HEK293 (cell line): ENCODE data around the gene CDC20.

Source experiments
- CTCF ChIA-PET: fragments of 350-600 bp; formaldehyde crosslinking; extraction: SDS; loops from one replicate; lab custom pipeline; 2021; ENCODE audit warnings: antibody characterized with exemption; lab: Yijun Ruan, JAX
- POLR2A ChIA-PET: fragments of 300-600 bp; formaldehyde crosslinking; extraction: SDS; loops from one replicate; lab custom pipeline; 2020; ENCODE audit warnings: antibody characterized with exemption, inconsistent platforms; lab: Yijun Ruan, JAX
- H3K27ac ChIP-seq: fragments of 200-500 bp; sonication (Bioruptor generic); 2 replicates; pipeline ENCODE4 v1.5.1; 2014; ENCODE audit warnings: low read depth, low read length, control low read depth, inconsistent platforms; ENCODE audit errors: extremely low read depth
- H3K36me3 ChIP-seq, 2 experiments: fragments of 200-500 bp in 1 of 2; sonication (Bioruptor generic) in 1 of 2; 1 replicate in 1 of 2; 2 replicates in 1 of 2; pipeline ENCODE4 v1.5.1; 2014 to 2017; ENCODE audit warnings: inconsistent platforms in 2 of 2, low read length in 2 of 2; ENCODE audit not compliant: control insufficient read depth in 2 of 2, insufficient read depth in 1 of 2
- H3K4me1 ChIP-seq: fragments of 200-500 bp; sonication (Bioruptor generic); 2 replicates; pipeline ENCODE4 v1.5.1; 2014; ENCODE audit warnings: mild to moderate bottlenecking, low read length, inconsistent platforms; ENCODE audit not compliant: control insufficient read depth, insufficient read depth
- H3K4me3 ChIP-seq: 2 replicates; pipeline ENCODE4 v1.5.1; 2011; ENCODE audit warnings: low read depth, mild to moderate bottlenecking, control low read depth, low read length, moderate library complexity
- H3K9me3 ChIP-seq: fragments of 200-500 bp; sonication (Bioruptor generic); 2 replicates; pipeline ENCODE4 v1.5.1; 2014; ENCODE audit warnings: low read depth, low read length, inconsistent platforms; ENCODE audit not compliant: control insufficient read depth, insufficient read depth
- GLI2 ChIP-seq: fragments of 450-650 bp; formaldehyde crosslinking; IDR thresholded peaks from 2 replicates; pipeline ENCODE4; 2017; ENCODE audit warnings: missing biosample characterization, missing genetic modification characterization, low read depth, borderline replicate concordance
- INSM2 ChIP-seq: fragments of 450-650 bp; formaldehyde crosslinking; IDR thresholded peaks from 2 replicates; pipeline ENCODE4 v1.5.1; 2016; ENCODE audit warnings: missing biosample characterization, missing genetic modification characterization
- MYNN ChIP-seq: fragments of 450-650 bp; formaldehyde crosslinking; IDR thresholded peaks from 2 replicates; pipeline ENCODE4 v1.5.1; 2016; ENCODE audit warnings: missing biosample characterization, missing genetic modification characterization, borderline replicate concordance
- PRDM1 ChIP-seq: fragments of 450-650 bp; formaldehyde crosslinking; IDR thresholded peaks from 2 replicates; pipeline ENCODE4; 2016; ENCODE audit warnings: missing biosample characterization, missing genetic modification characterization
- RBAK ChIP-seq: fragments of 450-650 bp; formaldehyde crosslinking; IDR thresholded peaks from 2 replicates; pipeline ENCODE4 v1.5.1; 2016; ENCODE audit warnings: missing biosample characterization, missing genetic modification characterization
- ZBTB11 ChIP-seq: fragments of 450-650 bp; formaldehyde crosslinking; conservative IDR thresholded peaks from 2 replicates; pipeline ENCODE4 v1.5.1; 2016; ENCODE audit warnings: low read depth, missing biosample characterization, missing genetic modification characterization
- ZBTB49 ChIP-seq: fragments of 450-650 bp; formaldehyde crosslinking; IDR thresholded peaks from 2 replicates; pipeline ENCODE4 v1.5.1; 2016; ENCODE audit warnings: missing biosample characterization, missing genetic modification characterization, low read depth
- ZNF132 ChIP-seq: fragments of 450-650 bp; formaldehyde crosslinking; IDR thresholded peaks from 2 replicates; pipeline ENCODE4 v1.5.1; 2017; ENCODE audit warnings: missing biosample characterization, missing genetic modification characterization, borderline replicate concordance
- ZNF133 ChIP-seq: fragments of 450-650 bp; formaldehyde crosslinking; IDR thresholded peaks from 2 replicates; pipeline ENCODE4 v1.5.1; 2016; ENCODE audit warnings: missing biosample characterization, missing genetic modification characterization
- ZNF514 ChIP-seq: fragments of 450-650 bp; formaldehyde crosslinking; IDR thresholded peaks from 2 replicates; pipeline ENCODE4 v1.5.1; 2016; ENCODE audit warnings: missing biosample characterization, missing genetic modification characterization
- ZNF548 ChIP-seq: fragments of 450-650 bp; formaldehyde crosslinking; IDR thresholded peaks from 2 replicates; pipeline ENCODE4 v1.5.1; 2016; ENCODE audit warnings: missing biosample characterization, missing genetic modification characterization
- ZNF555 ChIP-seq: fragments of 450-650 bp; formaldehyde crosslinking; conservative IDR thresholded peaks from 2 replicates; pipeline ENCODE4 v1.5.1; 2017; ENCODE audit warnings: missing biosample characterization, mild to moderate bottlenecking, missing genetic modification characterization, inconsistent platforms
- ZNF558 ChIP-seq: fragments of 450-650 bp; formaldehyde crosslinking; IDR thresholded peaks from 2 replicates; pipeline ENCODE4 v1.5.1; 2016; ENCODE audit warnings: missing biosample characterization, missing genetic modification characterization
- ZNF623 ChIP-seq: fragments of 450-650 bp; formaldehyde crosslinking; IDR thresholded peaks from 2 replicates; pipeline ENCODE4 v1.5.1; 2016; ENCODE audit warnings: missing biosample characterization, missing genetic modification characterization
- ZNF704 ChIP-seq: fragments of 450-650 bp; formaldehyde crosslinking; IDR thresholded peaks from 2 replicates; pipeline ENCODE4 v1.5.1; 2016; ENCODE audit warnings: missing biosample characterization, missing genetic modification characterization
- ZNF777 ChIP-seq: fragments of 450-650 bp; formaldehyde crosslinking; IDR thresholded peaks from 2 replicates; pipeline ENCODE4 v1.5.1; 2017; ENCODE audit warnings: missing biosample characterization, missing genetic modification characterization, borderline replicate concordance
- ZNF792 ChIP-seq: fragments of 450-650 bp; formaldehyde crosslinking; IDR thresholded peaks from 2 replicates; pipeline ENCODE4 v1.5.1; 2016; ENCODE audit warnings: missing biosample characterization, missing genetic modification characterization
- ZNF830 ChIP-seq: fragments of 450-650 bp; IDR thresholded peaks from 2 replicates; pipeline ENCODE4 v1.5.0; 2018; ENCODE audit warnings: missing biosample characterization, missing genetic modification characterization, low read depth, mild to moderate bottlenecking, moderate library complexity
- ZSCAN16 ChIP-seq: fragments of 450-650 bp; formaldehyde crosslinking; IDR thresholded peaks from 2 replicates; pipeline ENCODE4 v1.5.1; 2016; ENCODE audit warnings: missing biosample characterization, missing genetic modification characterization
- ZSCAN23 ChIP-seq: fragments of 450-650 bp; formaldehyde crosslinking; IDR thresholded peaks from 2 replicates; pipeline ENCODE4 v1.5.1; 2016; ENCODE audit warnings: missing biosample characterization, missing genetic modification characterization

The CDC20 gene

GRCh38 chr1:43373066-43373940 is 14.5 kb downstream of the CDC20 start:
- TF ChIP-seq ZNF704 (tag by site-specific recombination) (no peak), ZNF555 (tag by site-specific recombination) (no peak), MYNN (tag by site-specific recombination) (no peak), ZBTB11 (no peak), ZSCAN16 (tag by site-specific recombination) (no peak), RBAK (tag by site-specific recombination) (no peak)
- TF ChIP-seq, all 188 proteins: peak for 0
- Histone ChIP-seq H3K9me3 (no peaks in the 10 kb centered on the region), H3K36me3 (no peaks in the 10 kb centered on the region), H3K27ac (no peak overlapping the region), H3K4me1 (peaks cover 5% of the 10 kb centered on the region; the same call in 1 of the 2 replicates), H3K4me3 (no peak overlapping the region)
- ChIA-PET CTCF (no interaction called here), POLR2A (interaction anchor here (1.1 to 3.6 kb wide), 2 partner anchors 15 to 16 kb away, joined by 3 to 10 read pairs; partner anchors contain the start of genes CDC20, MED8 and SZT2)

- CTCF ChIA-PET: interaction anchor here (0.8 to 1.6 kb wide), 2 partner anchors 9 to 18 kb away, joined by 3 to 8 read pairs; partner anchors contain the start of genes CDC20 and ELOVL1
- no peaks in the 10 kb centered on the region for H3K9me3 ChIP-seq
- H3K4me3 ChIP-seq: no peak overlapping the region
- H3K27ac ChIP-seq: no peak overlapping the region
- TF ChIP-seq ZNF548 (tag by site-specific recombination) (no peak), GLI2 (tag by site-specific recombination) (no peak), ZNF830 (tag by site-specific recombination) (no peak), ZNF777 (tag by site-specific recombination) (no peak), ZNF132 (tag by site-specific recombination) (no peak), ZNF558 (tag by site-specific recombination) (no peak), ZNF623 (no peak), ZSCAN23 (tag by site-specific recombination) (no peak), PRDM1 (tag by site-specific recombination) (no peak), ZNF514 (tag by site-specific recombination) (no peak), ZBTB11 (no peak), ZSCAN16 (tag by site-specific recombination) (no peak), ZNF133 (tag by site-specific recombination) (no peak), ZBTB49 (tag by site-specific recombination) (no peak), INSM2 (tag by site-specific recombination) (no peak), ZNF792 (tag by site-specific recombination) (no peak)
- no peaks in the 10 kb centered on the region for H3K4me1 ChIP-seq
- peaks cover 3 to 10% of the 10 kb centered on the region in 2 experiments; a peak in 1 of 3 replicates for H3K36me3 ChIP-seq
- POLR2A ChIA-PET: interaction anchor here (0.8 to 3.1 kb wide), 3 partner anchors 8 to 19 kb away, joined by 7 to 9 read pairs (median 7); partner anchors contain the start of genes CDC20, ELOVL1, MED8 and SZT2
Observed at GRCh38 chr1:43376723-43377235, 18.0 kb downstream of the CDC20 start.
